ENCODE data around the gene LAMTOR1.

DNA sequence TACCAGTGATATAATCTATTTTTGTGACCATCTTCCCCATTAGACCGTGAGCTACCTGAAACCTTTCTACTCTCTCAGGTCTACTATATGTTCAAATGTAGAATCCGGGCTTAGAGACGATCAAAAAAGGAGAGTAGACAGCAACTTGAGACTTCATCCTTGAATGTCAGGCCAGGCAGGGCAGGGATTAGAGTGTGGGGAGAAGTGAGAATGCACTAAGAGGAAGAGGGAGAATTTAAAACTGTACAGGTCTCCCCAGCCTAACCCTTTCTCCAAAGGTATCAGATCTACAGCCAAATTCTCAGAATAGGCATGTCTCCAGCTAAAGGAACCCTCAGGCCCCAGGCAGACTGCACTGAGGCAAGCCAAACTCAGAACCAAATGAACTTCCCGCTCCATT is 935 bp downstream of the LAMTOR1 start:
- TF ChIP-seq TAF1 (IDR thresholded peaks at IDR 0.05; ENCODE audit: low read depth, low read length), result no peak
- TF ChIP-seq, protein P1, sequence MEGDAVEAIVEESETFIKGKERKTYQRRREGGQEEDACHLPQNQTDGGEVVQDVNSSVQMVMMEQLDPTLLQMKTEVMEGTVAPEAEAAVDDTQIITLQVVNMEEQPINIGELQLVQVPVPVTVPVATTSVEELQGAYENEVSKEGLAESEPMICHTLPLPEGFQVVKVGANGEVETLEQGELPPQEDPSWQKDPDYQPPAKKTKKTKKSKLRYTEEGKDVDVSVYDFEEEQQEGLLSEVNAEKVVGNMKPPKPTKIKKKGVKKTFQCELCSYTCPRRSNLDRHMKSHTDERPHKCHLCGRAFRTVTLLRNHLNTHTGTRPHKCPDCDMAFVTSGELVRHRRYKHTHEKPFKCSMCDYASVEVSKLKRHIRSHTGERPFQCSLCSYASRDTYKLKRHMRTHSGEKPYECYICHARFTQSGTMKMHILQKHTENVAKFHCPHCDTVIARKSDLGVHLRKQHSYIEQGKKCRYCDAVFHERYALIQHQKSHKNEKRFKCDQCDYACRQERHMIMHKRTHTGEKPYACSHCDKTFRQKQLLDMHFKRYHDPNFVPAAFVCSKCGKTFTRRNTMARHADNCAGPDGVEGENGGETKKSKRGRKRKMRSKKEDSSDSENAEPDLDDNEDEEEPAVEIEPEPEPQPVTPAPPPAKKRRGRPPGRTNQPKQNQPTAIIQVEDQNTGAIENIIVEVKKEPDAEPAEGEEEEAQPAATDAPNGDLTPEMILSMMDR (IDR thresholded peaks at IDR 0.05; ENCODE audit: control extremely low read depth in 1 of 3, insufficient read depth in 1 of 3, low read depth in 1 of 3, low read length in 3 of 3), result no peak
- TF ChIP-seq EZH2 (IDR thresholded peaks at IDR 0.05; ENCODE audit: low read depth, low read length, severe bottlenecking), result no peak
- no peak for TF ChIP-seq POLR2A (IDR thresholded peaks at IDR 0.05; ENCODE audit: control extremely low read depth in 1 of 2, low read depth in 2 of 2, low read length in 2 of 2)
- no peak for TF ChIP-seq SP1 (IDR thresholded peaks at IDR 0.05; ENCODE audit: low read depth, low read length)
- TF ChIP-seq CEBPB (IDR thresholded peaks at IDR 0.05; ENCODE audit: low read depth, low read length), result no peak
- TF ChIP-seq ASH2L (IDR thresholded peaks at IDR 0.05; ENCODE audit: low read length), result no peak
- no peak for TF ChIP-seq ZNF274 (IDR thresholded peaks at IDR 0.05; ENCODE audit: borderline replicate concordance, extremely low read depth, low read length)
- no peak for TF ChIP-seq BACH1 (IDR thresholded peaks at IDR 0.05; ENCODE audit: low read length)
